ENCODE data around the gene NRIP2. TPM values are rescaled to one million over a fixed set of nuclear protein-coding genes. Genes with fewer than 3 reads are reported as not detected.

NRIP2 gene
- total and polyA plus RNA-seq, 10 of the 15 experiments (the other 5 are each of a cell fraction or from before 2014, with no cell fraction given) = 0.04 to 0.83 (median 0.42) TPM; not detected in 7

DNA sequence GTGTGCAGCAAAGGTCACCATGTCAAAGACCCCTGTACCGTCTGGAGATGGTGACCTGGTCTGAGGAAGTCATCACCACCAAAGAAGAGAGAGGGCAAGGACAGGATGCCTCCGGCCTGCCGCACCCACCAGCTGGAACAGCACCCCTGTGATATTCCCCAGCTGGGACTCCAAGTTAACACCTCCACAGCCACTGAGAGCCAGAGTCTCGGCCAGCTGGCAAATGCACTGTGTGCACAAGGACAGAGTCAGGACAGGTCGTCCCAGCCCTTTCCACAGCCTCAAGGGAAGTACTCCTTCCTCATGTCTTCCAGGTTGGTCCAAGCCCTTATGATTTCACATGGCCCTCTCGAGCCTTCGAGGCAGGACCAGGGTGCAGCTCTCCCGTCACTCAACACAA is 59.4 kb downstream of the NRIP2 start:
- Histone ChIP-seq H3K27ac (ENCODE audit: control insufficient read depth, insufficient read depth) (no peak overlapping the region), H3K79me2 (ENCODE audit: control insufficient read depth, insufficient read depth, low read length) (no peaks in the 10 kb centered on the region), H2AFZ (ENCODE audit: control insufficient read depth, low read depth, low read length) (no peak overlapping the region), H3K27me3 (replicated peaks in 1 of 2; ENCODE audit: control insufficient read depth in 2 of 2, insufficient read depth in 2 of 2, low read length in 1 of 2) (peaks cover 0 to 3% of the 10 kb centered on the region in 2 experiments), H4K20me1 (ENCODE audit: control insufficient read depth, insufficient read depth) (no peaks in the 10 kb centered on the region), H3K9me3 (replicated peaks; ENCODE audit: control insufficient read depth, insufficient read depth, low read length) (no peaks in the 10 kb centered on the region), H3K9ac (ENCODE audit: control insufficient read depth, insufficient read depth, low read length) (no peak overlapping the region), H3K4me3 (no peak overlapping the region), H3K36me3 (ENCODE audit: control insufficient read depth in 2 of 2, insufficient read depth in 2 of 2, low read length in 1 of 2) (no peaks in the 10 kb centered on the region), H3K4me1 (ENCODE audit: control insufficient read depth, insufficient read depth, low read length) (no peaks in the 10 kb centered on the region), H3K4me2 (ENCODE audit: control insufficient read depth, insufficient read depth) (no peak overlapping the region)
- in situ Hi-C loops (cut with MboI) (no loop called here), intact Hi-C loops (cut with micrococcal nuclease; ENCODE audit: unreplicated experiment) (no loop called here)
- SMC1A ChIA-PET (ENCODE audit: uncharacterized antibody, unreplicated experiment) = no interaction called here
- ATAC-seq (no peak), FAIRE-seq (no peak), DNase-seq (ENCODE audit: low read depth, low spot score) (no peak)
- TF ChIP-seq ATF7 (IDR thresholded peaks at IDR 0.05; ENCODE audit: low read depth) (no peak), TCF3 (IDR thresholded peaks at IDR 0.05; ENCODE audit: borderline replicate concordance, insufficient read depth, low read depth, low read length) (no peak), EED (IDR thresholded peaks at IDR 0.05; ENCODE audit: low read depth) (no peak), ZBTB33 (IDR thresholded peaks at IDR 0.05) (no peak), RFX5 (IDR thresholded peaks at IDR 0.05; ENCODE audit: low read depth, low read length) (no peak), POU2F2 (IDR thresholded peaks at IDR 0.05; ENCODE audit: borderline replicate concordance, low read depth, low read length) (no peak), BCLAF1 (IDR thresholded peaks at IDR 0.05) (no peak)
- TF ChIP-seq, protein P1, sequence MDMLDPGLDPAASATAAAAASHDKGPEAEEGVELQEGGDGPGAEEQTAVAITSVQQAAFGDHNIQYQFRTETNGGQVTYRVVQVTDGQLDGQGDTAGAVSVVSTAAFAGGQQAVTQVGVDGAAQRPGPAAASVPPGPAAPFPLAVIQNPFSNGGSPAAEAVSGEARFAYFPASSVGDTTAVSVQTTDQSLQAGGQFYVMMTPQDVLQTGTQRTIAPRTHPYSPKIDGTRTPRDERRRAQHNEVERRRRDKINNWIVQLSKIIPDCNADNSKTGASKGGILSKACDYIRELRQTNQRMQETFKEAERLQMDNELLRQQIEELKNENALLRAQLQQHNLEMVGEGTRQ (IDR thresholded peaks at IDR 0.05; ENCODE audit: borderline replicate concordance, low read depth, low read length) = no peak
- TF ChIP-seq, protein P2, sequence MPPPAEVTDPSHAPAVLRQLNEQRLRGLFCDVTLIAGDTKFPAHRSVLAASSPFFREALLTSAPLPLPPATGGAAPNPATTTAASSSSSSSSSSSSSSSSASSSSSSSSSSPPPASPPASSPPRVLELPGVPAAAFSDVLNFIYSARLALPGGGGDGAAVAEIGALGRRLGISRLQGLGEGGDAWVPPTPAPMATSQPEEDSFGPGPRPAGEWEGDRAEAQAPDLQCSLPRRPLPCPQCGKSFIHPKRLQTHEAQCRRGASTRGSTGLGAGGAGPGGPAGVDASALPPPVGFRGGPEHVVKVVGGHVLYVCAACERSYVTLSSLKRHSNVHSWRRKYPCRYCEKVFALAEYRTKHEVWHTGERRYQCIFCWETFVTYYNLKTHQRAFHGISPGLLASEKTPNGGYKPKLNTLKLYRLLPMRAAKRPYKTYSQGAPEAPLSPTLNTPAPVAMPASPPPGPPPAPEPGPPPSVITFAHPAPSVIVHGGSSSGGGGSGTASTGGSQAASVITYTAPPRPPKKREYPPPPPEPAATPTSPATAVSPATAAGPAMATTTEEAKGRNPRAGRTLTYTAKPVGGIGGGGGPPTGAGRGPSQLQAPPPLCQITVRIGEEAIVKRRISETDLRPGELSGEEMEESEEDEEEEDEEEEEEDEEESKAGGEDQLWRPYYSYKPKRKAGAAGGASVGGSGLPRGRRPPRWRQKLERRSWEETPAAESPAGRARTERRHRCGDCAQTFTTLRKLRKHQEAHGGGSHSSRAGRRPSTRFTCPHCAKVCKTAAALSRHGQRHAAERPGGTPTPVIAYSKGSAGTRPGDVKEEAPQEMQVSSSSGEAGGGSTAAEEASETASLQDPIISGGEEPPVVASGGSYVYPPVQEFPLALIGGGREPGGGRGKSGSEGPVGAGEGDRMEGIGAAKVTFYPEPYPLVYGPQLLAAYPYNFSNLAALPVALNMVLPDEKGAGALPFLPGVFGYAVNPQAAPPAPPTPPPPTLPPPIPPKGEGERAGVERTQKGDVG (CRISPR knock-in tag; IDR thresholded peaks at IDR 0.05) = no peak
- WGBS (ENCODE audit: insufficient coverage, insufficient replicate concordance, low lambda C conversion rate, missing lambda C conversion rate) = 26% methylated on average over 8 of the region's 8 CpGs
- CTCF ChIA-PET = no interaction called here
- BruUV-seq (replicated peaks) = no TSS peak
- RAD21 ChIA-PET (ENCODE audit: unreplicated experiment) = no interaction called here
- POLR2A ChIA-PET = no interaction called here
